Mesendoderm (in vitro differentiated cells): ENCODE data around the gene MAP7D2.

Source experiments
- DNase-seq: peaks from one replicate; pipeline ENCODE4 v3.0.0; 2013
- H2AK5ac ChIP-seq: 2 replicates; pipeline ENCODE4 v1.6.1; 2013; ENCODE audit warnings: low read length, inconsistent platforms
- H2BK120ac ChIP-seq: 2 replicates; pipeline ENCODE4 v1.6.1; 2013; ENCODE audit warnings: low read depth, mild to moderate bottlenecking, low read length, moderate library complexity, mixed read lengths
- H2BK15ac ChIP-seq: replicated peaks from 2 replicates; pipeline ENCODE4 v1.6.1; 2013; ENCODE audit warnings: low read depth, mild to moderate bottlenecking, moderate library complexity
- H2BK5ac ChIP-seq: 2 replicates; pipeline ENCODE4 v1.6.1; 2013; ENCODE audit warnings: low read length, inconsistent platforms
- H3K18ac ChIP-seq: 2 replicates; pipeline ENCODE4 v1.6.1; 2013; ENCODE audit warnings: mild to moderate bottlenecking, low read length, mixed read lengths
- H3K23ac ChIP-seq: one replicate; pipeline ENCODE4 v1.6.1; 2013; ENCODE audit warnings: low read length
- H3K27ac ChIP-seq: 2 replicates; pipeline ENCODE4 v1.5.1; 2013; ENCODE audit warnings: low read depth, mild to moderate bottlenecking, inconsistent platforms, low read length, moderate library complexity
- H3K27me3 ChIP-seq: 2 replicates; pipeline ENCODE4 v1.6.1; 2013; ENCODE audit warnings: low read length, control low read depth, mild to moderate bottlenecking, inconsistent platforms; ENCODE audit not compliant: insufficient read depth, poor library complexity
- H3K36me3 ChIP-seq: 2 replicates; pipeline ENCODE4 v1.6.1; 2013; ENCODE audit warnings: low read length, inconsistent platforms; ENCODE audit not compliant: control insufficient read depth, insufficient read depth
- H3K4ac ChIP-seq: one replicate; pipeline ENCODE4 v1.6.1; 2013; ENCODE audit warnings: low read depth, mild to moderate bottlenecking, low read length, moderate library complexity
- H3K4me1 ChIP-seq: 2 replicates; pipeline ENCODE4 v1.6.1; 2013; ENCODE audit warnings: low read depth, low read length, inconsistent platforms; ENCODE audit not compliant: control insufficient read depth
- H3K4me2 ChIP-seq: 2 replicates; pipeline ENCODE4 v1.6.1; 2013; ENCODE audit warnings: low read length
- H3K4me3 ChIP-seq: 2 replicates; pipeline ENCODE4 v1.5.1; 2013; ENCODE audit warnings: mild to moderate bottlenecking, low read length
- H3K56ac ChIP-seq: one replicate; pipeline ENCODE4 v1.6.1; 2013; ENCODE audit warnings: low read length
- H3K79me1 ChIP-seq: 2 replicates; pipeline ENCODE4 v1.6.1; 2013; ENCODE audit warnings: low read length, inconsistent platforms
- H3K79me2 ChIP-seq: 2 replicates; pipeline ENCODE4 v1.6.1; 2013; ENCODE audit warnings: mild to moderate bottlenecking, low read length; ENCODE audit not compliant: control insufficient read depth, insufficient read depth
- H3K9ac ChIP-seq: 2 replicates; pipeline ENCODE4 v1.6.1; 2013; ENCODE audit warnings: low read length, inconsistent platforms
- H4K5ac ChIP-seq: one replicate; pipeline ENCODE4 v1.6.1; 2013; ENCODE audit warnings: low read length
- H4K8ac ChIP-seq: one replicate; pipeline ENCODE4 v1.6.1; 2013; ENCODE audit warnings: low read depth, mild to moderate bottlenecking, control low read depth, low read length, moderate library complexity
- WGBS: extraction: QIAGEN DNeasy Blood & Tissue Kit; methylation state at CpG from one replicate; pipeline ENCODE4 v1.1.7; 2013; ENCODE audit warnings: low lambda C conversion rate, missing lambda C conversion rate; ENCODE audit not compliant: insufficient coverage; ENCODE audit errors: extremely low coverage; 5-methylcytosine and 5-hydroxymethylcytosine counted together

The MAP7D2 gene

GRCh38 chrX:20056704-20057103 is 60.0 kb downstream of the MAP7D2 start:
- H4K8ac ChIP-seq: no peak overlapping the region
- no peak overlapping the region for H3K9ac ChIP-seq
- no peak overlapping the region for H2AK5ac ChIP-seq
- no peak overlapping the region for H2BK15ac ChIP-seq
- no peak overlapping the region for H3K4me3 ChIP-seq
- DNase-seq: peak; percentile 12
- H2BK120ac ChIP-seq: no peak overlapping the region
- H3K23ac ChIP-seq: no peak overlapping the region
- no peak overlapping the region for H3K4me2 ChIP-seq
- H2BK5ac ChIP-seq: no peak overlapping the region
- no peak overlapping the region for H3K56ac ChIP-seq
- H3K4me1 ChIP-seq: no peaks in the 10 kb centered on the region
- H3K36me3 ChIP-seq: no peaks in the 10 kb centered on the region
- no peak overlapping the region for H4K5ac ChIP-seq
- no peak overlapping the region for H3K4ac ChIP-seq
- no peak overlapping the region for H3K27ac ChIP-seq
- H3K79me1 ChIP-seq: no peaks in the 10 kb centered on the region
- H3K27me3 ChIP-seq: no peaks in the 10 kb centered on the region
- H3K79me2 ChIP-seq: no peaks in the 10 kb centered on the region
- no CpG with 5 or more reads among the region's 11 CpGs for WGBS
- no peak overlapping the region for H3K18ac ChIP-seq

GRCh38 chrX:20053537-20053936 is 63.2 kb downstream of the MAP7D2 start:
- H3K23ac ChIP-seq: no peak overlapping the region
- no peaks in the 10 kb centered on the region for H3K79me2 ChIP-seq
- H3K4me3 ChIP-seq: no peak overlapping the region
- no peak overlapping the region for H2AK5ac ChIP-seq
- H4K8ac ChIP-seq: no peak overlapping the region
- H2BK5ac ChIP-seq: no peak overlapping the region
- H4K5ac ChIP-seq: no peak overlapping the region
- H3K4me1 ChIP-seq: no peaks in the 10 kb centered on the region
- H3K4me2 ChIP-seq: no peak overlapping the region
- H3K36me3 ChIP-seq: no peaks in the 10 kb centered on the region
- no peak overlapping the region for H3K27ac ChIP-seq
- no peak overlapping the region for H2BK120ac ChIP-seq
- no peak overlapping the region for H3K4ac ChIP-seq
- DNase-seq: no peak
- H3K27me3 ChIP-seq: no peaks in the 10 kb centered on the region
- no peak overlapping the region for H3K18ac ChIP-seq
- no peak overlapping the region for H3K56ac ChIP-seq
- no CpG with 5 or more reads among the region's 8 CpGs for WGBS
- H2BK15ac ChIP-seq: no peak overlapping the region
- H3K9ac ChIP-seq: no peak overlapping the region
- H3K79me1 ChIP-seq: no peaks in the 10 kb centered on the region

GRCh38 chrX:20046864-20047263 is 69.8 kb downstream of the MAP7D2 start:
- Histone ChIP-seq H2BK5ac (no peak overlapping the region), H4K8ac (no peak overlapping the region), H3K23ac (no peak overlapping the region), H3K36me3 (no peaks in the 10 kb centered on the region), H3K79me1 (no peaks in the 10 kb centered on the region), H3K18ac (no peak overlapping the region), H3K4me1 (no peaks in the 10 kb centered on the region), H3K4me2 (no peak overlapping the region), H3K4ac (no peak overlapping the region), H2AK5ac (no peak overlapping the region), H3K27me3 (no peaks in the 10 kb centered on the region), H3K79me2 (no peaks in the 10 kb centered on the region), H3K56ac (no peak overlapping the region), H3K27ac (no peak overlapping the region), H3K4me3 (no peak overlapping the region), H2BK120ac (no peak overlapping the region), H2BK15ac (no peak overlapping the region), H3K9ac (no peak overlapping the region), H4K5ac (no peak overlapping the region)
- WGBS: no CpG with 5 or more reads among the region's 4 CpGs
- no peak for DNase-seq

- H4K8ac ChIP-seq: no peak overlapping the region
- no peaks in the 10 kb centered on the region for H3K4me1 ChIP-seq
- H3K36me3 ChIP-seq: no peaks in the 10 kb centered on the region
- no peaks in the 10 kb centered on the region for H3K27me3 ChIP-seq
- H4K5ac ChIP-seq: no peak overlapping the region
- H3K27ac ChIP-seq: no peak overlapping the region
- no peak overlapping the region for H2BK5ac ChIP-seq
- no peak overlapping the region for H3K4ac ChIP-seq
- no peak overlapping the region for H2BK15ac ChIP-seq
- H2AK5ac ChIP-seq: no peak overlapping the region
- no peak overlapping the region for H2BK120ac ChIP-seq
- no peak overlapping the region for H3K4me2 ChIP-seq
- no peak overlapping the region for H3K4me3 ChIP-seq
- no peak overlapping the region for H3K56ac ChIP-seq
- H3K9ac ChIP-seq: no peak overlapping the region
- WGBS: no CpG with 5 or more reads among the region's 1 CpG
- no peak overlapping the region for H3K18ac ChIP-seq
- DNase-seq: no peak
- H3K79me2 ChIP-seq: no peaks in the 10 kb centered on the region
- no peak overlapping the region for H3K23ac ChIP-seq
- no peaks in the 10 kb centered on the region for H3K79me1 ChIP-seq
These were observed 70.5 kb downstream of the MAP7D2 start for GRCh38 chrX:20046223-20046622.

- Histone ChIP-seq H4K5ac (no peak overlapping the region), H3K36me3 (no peaks in the 10 kb centered on the region), H3K27ac (no peak overlapping the region), H4K8ac (no peak overlapping the region), H3K79me1 (no peaks in the 10 kb centered on the region), H3K79me2 (no peaks in the 10 kb centered on the region), H3K27me3 (no peaks in the 10 kb centered on the region), H3K23ac (no peak overlapping the region), H3K4ac (no peak overlapping the region), H3K4me2 (no peak overlapping the region), H3K56ac (no peak overlapping the region), H3K4me1 (no peaks in the 10 kb centered on the region), H2BK5ac (no peak overlapping the region), H3K4me3 (no peak overlapping the region), H2BK120ac (no peak overlapping the region), H3K18ac (no peak overlapping the region), H2AK5ac (no peak overlapping the region), H3K9ac (no peak overlapping the region), H2BK15ac (no peak overlapping the region)
- no peak for DNase-seq
- WGBS: no CpG with 5 or more reads among the region's 7 CpGs
These were observed 74.5 kb downstream of the MAP7D2 start for GRCh38 chrX:20042221-20042620.

- no peak overlapping the region for H3K4me2 ChIP-seq
- no peak overlapping the region for H3K9ac ChIP-seq
- no CpG with 5 or more reads among the region's 3 CpGs for WGBS
- no peak for DNase-seq
- no peak overlapping the region for H3K23ac ChIP-seq
- no peaks in the 10 kb centered on the region for H3K36me3 ChIP-seq
- H4K5ac ChIP-seq: no peak overlapping the region
- no peaks in the 10 kb centered on the region for H3K79me2 ChIP-seq
- H3K27me3 ChIP-seq: no peaks in the 10 kb centered on the region
- no peak overlapping the region for H2BK5ac ChIP-seq
- H2BK15ac ChIP-seq: no peak overlapping the region
- H2AK5ac ChIP-seq: no peak overlapping the region
- no peak overlapping the region for H3K4ac ChIP-seq
- no peak overlapping the region for H3K56ac ChIP-seq
- no peak overlapping the region for H3K27ac ChIP-seq
- H2BK120ac ChIP-seq: no peak overlapping the region
- no peak overlapping the region for H3K18ac ChIP-seq
- H3K79me1 ChIP-seq: no peaks in the 10 kb centered on the region
- no peak overlapping the region for H3K4me3 ChIP-seq
- H3K4me1 ChIP-seq: no peaks in the 10 kb centered on the region
- H4K8ac ChIP-seq: no peak overlapping the region
These were observed 77.7 kb downstream of the MAP7D2 start for GRCh38 chrX:20038966-20039365.
